ENCODE data around the gene TRIM58.

Gene TRIM58

DNA sequence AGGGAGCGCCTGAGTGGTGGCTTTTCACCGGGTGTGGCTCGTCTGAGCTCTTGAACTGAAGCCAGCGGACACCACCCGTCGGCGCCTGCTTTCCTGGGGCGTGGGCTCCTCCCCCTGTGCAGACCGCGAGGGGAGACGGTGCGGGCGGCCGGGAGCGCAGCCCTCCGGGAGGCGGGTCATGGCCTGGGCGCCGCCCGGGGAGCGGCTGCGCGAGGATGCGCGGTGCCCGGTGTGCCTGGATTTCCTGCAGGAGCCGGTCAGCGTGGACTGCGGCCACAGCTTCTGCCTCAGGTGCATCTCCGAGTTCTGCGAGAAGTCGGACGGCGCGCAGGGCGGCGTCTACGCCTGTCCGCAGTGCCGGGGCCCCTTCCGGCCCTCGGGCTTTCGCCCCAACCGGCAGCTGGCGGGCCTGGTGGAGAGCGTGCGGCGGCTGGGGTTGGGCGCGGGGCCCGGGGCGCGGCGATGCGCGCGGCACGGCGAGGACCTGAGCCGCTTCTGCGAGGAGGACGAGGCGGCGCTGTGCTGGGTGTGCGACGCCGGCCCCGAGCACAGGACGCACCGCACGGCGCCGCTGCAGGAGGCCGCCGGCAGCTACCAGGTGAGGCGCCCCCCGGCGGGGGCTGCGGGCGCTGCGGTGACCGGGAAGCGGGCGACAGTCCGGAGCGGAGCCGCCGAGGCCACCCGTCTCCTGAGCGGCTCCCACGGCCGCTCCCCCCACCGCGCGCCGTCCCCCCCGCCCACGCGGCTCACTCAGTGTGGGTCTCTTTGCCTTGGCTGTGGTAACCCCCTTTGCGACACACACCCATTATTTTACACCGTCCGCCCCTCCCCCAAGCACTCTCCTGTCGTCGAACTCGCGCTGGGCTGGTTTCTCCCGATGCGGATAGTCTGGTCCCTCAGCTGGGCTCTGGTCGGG is at the start of gene TRIM58:
TSS of gene TRIM58 (plus strand) at position 119 of the 916 bp plus-strand sequence. CDS start at position 179, 60 bp downstream.
- DNase-seq, result no peak

- DNase-seq, result no peak
These were observed 44.4 kb upstream of the TRIM58 start for GRCh38 chr1:247812637-247813036.

DNA sequence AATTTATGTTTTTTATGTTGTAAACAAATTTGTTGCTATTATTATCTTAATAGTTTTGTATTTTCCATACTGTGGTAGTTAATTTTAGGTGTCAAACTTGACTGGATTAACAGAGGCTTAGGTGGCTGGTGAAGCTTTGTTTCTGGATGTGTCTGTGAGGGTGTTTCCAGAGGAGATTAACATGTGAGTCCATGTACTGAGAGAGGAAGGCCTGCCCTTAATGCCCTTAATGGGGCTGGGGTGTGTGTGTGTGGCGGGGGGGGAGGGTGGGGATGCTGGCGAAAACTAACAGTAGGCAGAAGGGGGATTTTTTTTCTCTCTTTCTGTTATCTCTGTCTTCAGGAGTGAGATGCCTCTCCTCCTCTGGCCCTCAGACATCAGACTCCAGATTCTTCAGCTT is 34.9 kb upstream of the TRIM58 start:
- no peak for DNase-seq

DNA sequence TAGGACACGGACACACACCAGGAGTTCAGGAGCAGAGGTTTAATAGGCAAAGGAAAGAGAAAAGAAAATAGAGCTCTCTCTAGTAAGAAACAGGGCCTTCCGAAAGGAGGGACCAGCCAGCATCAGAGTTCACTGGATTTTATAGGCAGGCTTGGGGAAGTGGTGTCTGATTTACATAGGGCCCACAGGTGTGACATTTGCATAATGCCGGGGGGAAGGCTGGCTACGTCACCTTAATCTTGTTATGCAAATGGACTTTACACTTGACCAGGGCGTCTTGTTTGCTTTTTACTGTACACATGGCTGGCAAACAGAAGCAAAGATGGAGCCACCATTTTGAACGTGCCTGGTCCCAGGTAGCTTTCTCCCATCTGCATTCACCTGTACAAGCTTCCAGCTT is 33.0 kb upstream of the TRIM58 start, which contains the start of gene OR14A16:
TSS of gene OR14A16 (minus strand) at position 97 of the 400 bp plus-strand sequence. CDS start 8,390 bp downstream, outside the sequence.
- DNase-seq, result no peak

DNA sequence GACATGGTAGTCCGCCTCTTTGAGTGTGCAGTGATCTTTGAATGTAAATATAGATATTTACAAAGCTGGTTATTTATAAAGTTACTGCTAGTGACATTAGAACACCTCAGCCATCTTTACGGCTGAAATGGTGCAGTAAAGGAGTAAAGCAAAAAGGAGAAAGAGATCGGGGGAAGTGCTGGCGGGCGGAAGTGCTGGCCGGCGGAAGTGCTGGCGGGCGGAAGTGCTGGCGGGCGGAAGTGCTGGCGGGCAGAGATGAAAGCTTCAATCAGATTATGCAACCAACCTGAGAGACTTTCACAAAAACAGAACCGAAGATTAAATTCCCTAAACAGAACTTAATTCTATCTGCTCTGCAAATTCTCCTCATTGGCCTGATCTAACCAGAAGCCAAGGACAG is 31.6 kb upstream of the TRIM58 start:
- no peak for DNase-seq

- no peak for DNase-seq
These were observed 27.3 kb upstream of the TRIM58 start for GRCh38 chr1:247829656-247830055.

GRCh38 chr1:247833601-247834000 is 23.4 kb upstream of the TRIM58 start:
- DNase-seq, result no peak

DNA sequence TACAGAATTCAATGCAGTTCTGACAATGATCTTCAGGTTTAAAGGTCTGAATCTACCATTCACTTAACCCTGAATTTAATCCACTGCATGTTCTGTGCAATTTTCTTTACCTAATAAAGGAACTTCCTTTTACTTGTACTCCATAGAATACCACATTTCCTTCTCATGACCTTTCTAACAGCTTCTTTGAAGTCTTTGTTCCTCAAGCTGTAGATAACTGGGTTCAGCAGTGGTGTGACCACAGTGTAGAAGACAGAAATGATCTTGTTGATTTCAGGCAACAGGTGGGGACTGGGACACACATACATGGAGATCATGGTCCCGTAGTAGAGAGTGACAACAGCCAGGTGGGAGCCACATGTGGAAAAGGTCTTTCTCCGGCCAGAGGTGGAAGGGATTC is 16.2 kb upstream of the TRIM58 start:
- DNase-seq, result no peak

GRCh38 chr1:247841796-247842195 is 15.2 kb upstream of the TRIM58 start, which contains the start of gene OR11L1:
Gene OR11L1 (minus strand): TSS chr1:247841896. CDS start chr1:247841896, 0 bp downstream.
- no peak for DNase-seq

GRCh38 chr1:247843411-247843810 is 13.6 kb upstream of the TRIM58 start:
- no peak for DNase-seq

- DNase-seq, result no peak
These were observed 11.8 kb upstream of the TRIM58 start for GRCh38 chr1:247845011-247845692.

DNA sequence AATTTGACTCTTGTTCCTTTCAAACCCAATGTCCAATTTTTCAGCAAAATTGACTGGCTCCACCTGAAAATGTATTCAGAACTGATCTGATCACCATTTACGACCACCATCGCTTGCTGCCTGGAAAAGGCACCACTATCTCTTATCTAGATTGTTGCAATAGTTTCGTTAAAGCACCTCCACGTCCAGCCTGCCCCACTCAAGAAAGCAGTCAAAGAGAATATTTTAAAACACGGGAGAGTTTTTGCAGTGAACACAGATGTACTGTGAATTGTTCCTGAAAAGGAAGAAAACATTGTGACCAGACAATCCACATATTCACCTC is 11.3 kb upstream of the TRIM58 start:
- DNase-seq, result no peak

GRCh38 chr1:247848346-247848745 is 8.6 kb upstream of the TRIM58 start:
- no peak for DNase-seq

GRCh38 chr1:247849616-247850015 is 7.4 kb upstream of the TRIM58 start:
- no peak for DNase-seq

- no peak for DNase-seq
These were observed 2.0 kb upstream of the TRIM58 start for GRCh38 chr1:247854899-247855545.

DNA sequence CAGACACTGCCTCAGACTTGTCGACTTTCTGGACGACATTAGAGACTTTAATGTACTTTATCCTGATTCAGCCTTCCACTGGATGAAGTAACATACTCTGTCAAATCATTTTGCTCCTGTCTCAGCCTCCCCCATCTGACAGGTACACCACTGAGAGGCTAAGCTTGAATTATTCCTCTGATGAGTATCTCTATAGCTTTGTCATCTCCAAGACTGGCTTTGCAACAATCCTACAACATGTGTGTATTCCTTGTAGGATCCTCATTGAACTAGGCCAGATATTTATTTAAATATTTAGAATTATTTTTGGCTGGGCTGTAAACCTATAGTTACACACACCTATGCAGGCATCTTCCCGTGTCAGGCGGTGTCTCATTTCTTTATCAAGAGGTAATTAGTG is 1.1 kb upstream of the TRIM58 start:
- DNase-seq, result no peak

- no peak for DNase-seq
These were observed 1.1 kb downstream of the TRIM58 start for GRCh38 chr1:247857985-247858619.

GRCh38 chr1:247862756-247863155 is 5.8 kb downstream of the TRIM58 start:
- no peak for DNase-seq

GRCh38 chr1:247864644-247865043 is 7.7 kb downstream of the TRIM58 start:
- DNase-seq, result no peak

GRCh38 chr1:247865416-247865815 is 8.4 kb downstream of the TRIM58 start:
- DNase-seq, result no peak

DNA sequence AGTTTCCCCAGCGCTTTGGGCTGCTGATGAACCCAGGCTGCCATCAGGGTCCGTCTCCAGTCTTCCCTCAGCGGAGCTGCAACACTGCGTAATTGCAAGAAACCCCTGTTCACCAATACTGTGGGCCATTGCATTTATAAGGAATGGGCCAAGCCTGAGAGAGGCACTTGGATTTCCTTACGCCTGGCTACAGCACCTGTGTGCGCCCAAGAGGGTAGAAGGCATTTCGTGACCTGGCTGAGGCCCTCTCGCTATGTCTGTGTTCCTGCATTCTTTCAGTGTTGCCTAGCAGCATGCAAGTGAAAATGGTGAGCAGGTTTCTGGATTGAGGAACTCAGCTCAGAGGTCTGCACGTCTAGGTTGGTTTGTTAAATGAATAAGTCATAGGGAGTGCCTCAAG is 26.4 kb downstream of the TRIM58 start:
- no peak for DNase-seq

GRCh38 chr1:247884797-247885413 is 27.9 kb downstream of the TRIM58 start:
- DNase-seq, result no peak
